GM12874 (cell line): ENCODE results near the gene HSD17B11.

Experiments
- TF ChIP-seq, protein P1 (sequence below): IDR thresholded peaks from 2 replicates; pipeline ENCODE4 v1.5.1; 2011; ENCODE audit warnings: low read depth, mild to moderate bottlenecking, control low read depth, low read length, moderate library complexity; ENCODE audit not compliant: insufficient read depth

Gene HSD17B11

DNA sequence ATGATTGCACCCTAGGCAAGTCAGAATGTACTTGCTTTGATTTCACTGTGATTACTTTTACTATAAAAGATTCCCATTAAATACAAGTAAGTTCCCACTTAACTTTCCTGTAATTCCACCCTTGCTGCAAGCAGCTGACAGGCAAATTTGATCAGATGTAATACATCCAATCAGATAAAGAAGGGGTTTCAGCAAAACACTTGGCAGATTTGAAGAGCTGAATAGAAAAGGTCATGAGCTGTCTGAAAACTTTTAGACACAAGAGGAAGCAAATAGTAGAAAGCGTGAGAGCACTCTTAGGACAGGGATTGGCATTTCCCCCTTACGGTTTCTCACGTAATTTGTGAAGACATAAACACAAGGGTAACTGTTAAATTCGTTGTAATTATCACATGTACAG lies 91.1 kb downstream of the HSD17B11 start:
- TF ChIP-seq, protein P1, sequence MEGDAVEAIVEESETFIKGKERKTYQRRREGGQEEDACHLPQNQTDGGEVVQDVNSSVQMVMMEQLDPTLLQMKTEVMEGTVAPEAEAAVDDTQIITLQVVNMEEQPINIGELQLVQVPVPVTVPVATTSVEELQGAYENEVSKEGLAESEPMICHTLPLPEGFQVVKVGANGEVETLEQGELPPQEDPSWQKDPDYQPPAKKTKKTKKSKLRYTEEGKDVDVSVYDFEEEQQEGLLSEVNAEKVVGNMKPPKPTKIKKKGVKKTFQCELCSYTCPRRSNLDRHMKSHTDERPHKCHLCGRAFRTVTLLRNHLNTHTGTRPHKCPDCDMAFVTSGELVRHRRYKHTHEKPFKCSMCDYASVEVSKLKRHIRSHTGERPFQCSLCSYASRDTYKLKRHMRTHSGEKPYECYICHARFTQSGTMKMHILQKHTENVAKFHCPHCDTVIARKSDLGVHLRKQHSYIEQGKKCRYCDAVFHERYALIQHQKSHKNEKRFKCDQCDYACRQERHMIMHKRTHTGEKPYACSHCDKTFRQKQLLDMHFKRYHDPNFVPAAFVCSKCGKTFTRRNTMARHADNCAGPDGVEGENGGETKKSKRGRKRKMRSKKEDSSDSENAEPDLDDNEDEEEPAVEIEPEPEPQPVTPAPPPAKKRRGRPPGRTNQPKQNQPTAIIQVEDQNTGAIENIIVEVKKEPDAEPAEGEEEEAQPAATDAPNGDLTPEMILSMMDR = no peak

- TF ChIP-seq, protein P1 = no peak
Observed at GRCh38 chr4:87298362-87298761, 92.6 kb downstream of the HSD17B11 start.

DNA sequence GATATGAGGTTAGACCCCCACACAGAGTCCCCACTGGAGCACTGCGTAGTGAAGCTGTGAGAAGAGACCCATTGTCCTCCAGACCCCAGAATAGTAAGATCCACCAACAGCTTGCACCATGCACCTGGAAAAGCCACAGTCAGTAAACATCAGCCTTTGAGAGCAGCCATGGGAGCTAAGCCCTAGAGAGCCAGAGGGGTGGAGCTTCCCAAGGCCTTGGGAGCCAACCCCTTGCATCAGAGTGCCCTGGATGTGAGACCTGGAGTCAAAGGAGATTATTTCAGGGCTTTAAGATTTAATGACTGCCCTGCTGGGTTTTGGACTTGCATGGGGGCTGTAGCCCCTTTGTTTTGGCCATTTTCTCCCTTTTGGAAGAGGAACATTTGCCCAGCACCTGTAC lies 104.0 kb downstream of the HSD17B11 start:
- TF ChIP-seq, protein P1 = no peak
